Muscle of leg (tissue), 11 donors: ENCODE data around the gene EFEMP2. TPM values are rescaled to one million over a fixed set of nuclear protein-coding genes. Genes with fewer than 3 reads are reported as not detected.
"Not testable (repeated sequence)": the region's sequence is repeated elsewhere in the genome, so short reads cannot be mapped to it uniquely, and the experiment has no call there.

Experiments used
- DNase-seq: peaks from one replicate; pipeline ENCODE4 v3.0.0; 2013
- H3K27ac ChIP-seq: one replicate; pipeline ENCODE4 v1.5.1; 2013; ENCODE audit warnings: mild to moderate bottlenecking, low read length, control low read depth
- H3K27me3 ChIP-seq: one replicate; pipeline ENCODE4 v1.6.1; 2013; ENCODE audit warnings: low read length; ENCODE audit not compliant: control insufficient read depth, insufficient read depth
- H3K36me3 ChIP-seq: one replicate; pipeline ENCODE4 v1.6.1; 2013; ENCODE audit warnings: low read length; ENCODE audit not compliant: control insufficient read depth, insufficient read depth
- H3K4me1 ChIP-seq: one replicate; pipeline ENCODE4 v1.6.1; 2013; ENCODE audit warnings: low read length; ENCODE audit not compliant: control insufficient read depth, insufficient read depth
- H3K4me3 ChIP-seq: one replicate; pipeline ENCODE4 v1.5.1; 2013; ENCODE audit warnings: low read length, control low read depth
- H3K9me3 ChIP-seq: replicated peaks from 2 replicates; pipeline ENCODE4 v1.6.1; 2013; ENCODE audit warnings: low read depth, low read length; ENCODE audit not compliant: control insufficient read depth
- WGBS: methylation state at CpG from one replicate; pipeline ENCODE4 v1.1.5; 2013; ENCODE audit warnings: missing lambda C conversion rate; ENCODE audit not compliant: insufficient coverage; 5-methylcytosine and 5-hydroxymethylcytosine counted together
- polyA plus RNA-seq, 8 donors: library from polyadenylated mRNA; unstranded; fragments of 120-200 nt; gene quantifications; one replicate each; pipeline versions ENCODE4 v1.2.1 to v1.2.3, GENCODE V29; 2013; ENCODE audit warnings: inconsistent platforms in 1 of 8, low replicate concordance in 1 of 8; ENCODE audit not compliant: insufficient read length in 8 of 8, insufficient read depth in 1 of 8
- total RNA-seq: library from RNA; stranded (reverse); fragments of 120-200 nt; gene quantifications from one replicate; pipeline ENCODE4 v1.2.4, GENCODE V29; 2013

EFEMP2 gene
- total and polyA plus RNA-seq, 9 donors = 73.9 to 138 (median 113) TPM

DNA sequence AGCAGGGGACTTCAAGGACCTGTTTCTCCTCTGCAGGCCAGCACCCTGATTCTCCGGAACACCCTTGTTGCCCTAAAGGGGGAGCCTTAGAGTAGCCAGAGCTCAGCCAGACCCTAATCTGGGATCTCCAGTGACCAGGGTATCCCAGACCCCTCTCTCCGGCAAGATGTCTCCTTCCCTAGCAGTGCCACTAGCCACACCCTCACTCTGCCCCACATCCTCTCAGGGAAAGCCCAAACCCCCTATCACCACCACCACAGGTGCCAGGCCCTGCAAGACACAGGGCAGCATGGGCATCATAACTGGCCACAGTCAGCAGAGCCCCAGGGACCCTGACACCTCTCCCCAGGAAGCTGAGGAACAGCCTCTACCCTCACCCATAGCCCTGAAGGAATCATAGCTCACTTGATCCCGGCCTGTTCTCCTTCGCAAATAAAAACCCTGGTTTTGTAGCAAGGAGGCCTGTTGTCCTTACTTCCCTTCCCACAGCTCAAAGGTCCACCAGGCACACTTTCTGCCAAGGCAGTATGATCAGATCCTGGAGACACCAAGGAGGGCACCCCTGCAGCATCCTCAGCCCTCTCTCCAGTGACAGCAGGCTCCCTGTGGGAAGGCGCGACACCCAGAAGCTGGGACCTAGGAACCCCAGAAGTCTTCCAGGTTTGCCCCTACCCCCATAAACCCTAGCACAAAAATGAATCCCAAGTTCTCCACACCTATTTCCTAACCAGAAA is 19.2 kb downstream of the EFEMP2 start:
- Histone ChIP-seq H3K4me1 (peaks cover 10% of the 10 kb centered on the region), H3K36me3 (peaks cover 58% of the 10 kb centered on the region), H3K27ac (no peak overlapping the region), H3K9me3 (peaks cover 4% of the 10 kb centered on the region), H3K27me3 (no peaks in the 10 kb centered on the region), H3K4me3 (no peak overlapping the region)
- DNase-seq = no peak
- WGBS = 90% methylated on average over 5 of the region's 6 CpGs

DNA sequence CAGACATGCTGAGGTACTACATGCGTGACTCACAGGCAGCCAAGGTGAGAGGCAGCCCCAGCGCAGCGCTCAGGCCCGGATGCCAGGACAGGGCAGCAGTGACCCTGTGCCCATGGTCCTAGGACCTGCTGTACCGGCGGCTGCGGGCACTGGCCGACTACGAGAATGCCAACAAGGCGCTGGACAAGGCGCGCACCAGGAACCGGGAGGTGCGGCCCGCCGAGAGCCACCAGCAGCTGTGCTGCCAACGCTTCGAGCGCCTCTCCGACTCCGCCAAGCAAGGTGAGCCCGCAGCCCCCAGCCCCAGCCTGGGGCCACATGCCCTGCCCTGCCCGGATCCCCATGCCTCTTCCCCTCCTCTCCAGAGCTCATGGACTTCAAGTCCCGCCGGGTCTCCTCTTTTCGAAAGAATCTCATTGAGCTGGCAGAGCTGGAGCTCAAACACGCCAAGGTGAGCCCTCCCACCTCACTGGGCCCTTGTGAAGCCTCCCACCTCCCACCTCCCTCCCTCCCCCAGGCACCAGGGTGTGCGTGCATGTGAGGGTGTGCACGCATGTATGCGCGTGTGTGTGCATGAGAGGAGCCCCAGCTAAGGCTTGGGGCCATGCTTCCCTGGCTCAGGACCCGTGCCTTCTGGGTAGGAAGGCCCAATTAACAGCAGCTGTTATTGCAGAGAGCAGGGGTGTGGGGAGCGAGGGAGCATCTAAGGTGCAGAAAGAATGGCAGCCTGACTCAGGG is 19.9 kb downstream of the EFEMP2 start:
- Histone ChIP-seq H3K4me3 (no peak overlapping the region), H3K27me3 (no peaks in the 10 kb centered on the region), H3K9me3 (peaks cover 4% of the 10 kb centered on the region), H3K36me3 (peaks cover 58% of the 10 kb centered on the region), H3K27ac (no peak overlapping the region), H3K4me1 (peaks cover 10% of the 10 kb centered on the region)
- 92% methylated on average over 29 of the region's 33 CpGs for WGBS
- DNase-seq = peak; percentile 11

DNA sequence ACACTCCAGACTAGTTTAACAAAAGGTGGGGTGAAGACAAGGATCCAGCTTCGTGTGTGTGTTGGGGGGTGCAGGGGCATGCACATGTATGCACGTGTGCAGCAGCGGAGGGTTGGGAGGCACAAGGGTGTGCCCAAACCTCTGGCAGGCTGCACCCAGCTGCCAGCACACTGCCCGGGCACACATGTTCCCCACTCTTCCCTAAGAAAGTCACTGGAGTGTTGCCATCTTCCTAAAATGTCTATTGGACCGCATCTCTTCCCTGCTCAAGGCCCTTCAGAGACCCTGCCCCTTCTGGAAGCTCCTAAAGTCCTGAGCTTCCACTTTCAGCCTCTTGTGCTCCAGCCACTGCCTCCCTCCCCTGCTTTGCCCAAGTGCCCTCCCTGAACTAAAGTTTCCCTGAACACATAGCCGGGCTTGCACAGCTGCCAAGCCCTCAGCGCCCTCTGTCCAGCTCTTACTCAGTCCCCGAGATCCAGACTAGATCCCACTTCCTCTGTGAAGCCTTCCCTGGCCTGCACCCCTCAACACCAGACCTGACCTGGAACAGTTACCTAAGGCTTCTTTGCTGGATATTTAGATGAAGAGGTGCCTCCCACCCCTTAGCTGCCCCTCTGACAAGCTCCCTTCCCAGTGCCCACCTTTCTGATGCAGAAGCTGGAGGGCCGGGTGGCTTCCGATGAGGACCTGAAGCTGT is 20.6 kb downstream of the EFEMP2 start:
- DNase-seq = peak; percentile 8
- WGBS = 97% methylated on average over 5 of the region's 10 CpGs
- Histone ChIP-seq H3K4me3 (no peak overlapping the region), H3K27me3 (no peaks in the 10 kb centered on the region), H3K36me3 (peaks cover 58% of the 10 kb centered on the region), H3K9me3 (peaks cover 4% of the 10 kb centered on the region), H3K27ac (no peak overlapping the region), H3K4me1 (peaks cover 10% of the 10 kb centered on the region)

DNA sequence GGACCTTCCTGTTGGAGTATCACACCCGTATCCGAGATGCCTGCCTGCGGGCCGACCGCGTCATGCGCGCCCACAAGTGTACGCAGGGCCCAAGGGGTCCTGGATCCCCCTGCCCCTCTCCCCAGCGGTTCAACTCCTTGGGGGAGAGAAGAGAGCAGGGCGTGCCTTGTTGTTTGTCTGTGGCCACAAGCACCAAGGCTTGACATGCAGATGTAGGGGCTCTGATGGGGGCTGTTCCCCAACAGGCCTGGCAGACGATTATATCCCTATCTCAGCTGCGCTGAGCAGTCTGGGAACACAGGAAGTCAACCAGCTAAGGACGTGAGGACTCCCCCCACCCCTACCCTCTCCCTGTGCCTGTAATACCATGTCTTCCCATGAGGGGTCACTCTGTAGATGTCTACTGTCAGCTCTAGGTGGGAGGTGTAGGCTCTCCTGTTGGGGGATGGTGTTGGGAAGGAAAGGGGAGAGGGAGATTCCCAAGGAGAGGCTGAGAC is 21.5 kb downstream of the EFEMP2 start:
- H3K36me3 ChIP-seq = peaks cover 50% of the 10 kb centered on the region
- DNase-seq = peak; percentile 7
- no peak overlapping the region for H3K4me3 ChIP-seq
- H3K9me3 ChIP-seq = peaks cover 4% of the 10 kb centered on the region
- WGBS = 100% methylated on average over 1 of the region's 14 CpGs
- no peaks in the 10 kb centered on the region for H3K27me3 ChIP-seq
- H3K4me1 ChIP-seq = peaks cover 3% of the 10 kb centered on the region
- no peak overlapping the region for H3K27ac ChIP-seq

DNA sequence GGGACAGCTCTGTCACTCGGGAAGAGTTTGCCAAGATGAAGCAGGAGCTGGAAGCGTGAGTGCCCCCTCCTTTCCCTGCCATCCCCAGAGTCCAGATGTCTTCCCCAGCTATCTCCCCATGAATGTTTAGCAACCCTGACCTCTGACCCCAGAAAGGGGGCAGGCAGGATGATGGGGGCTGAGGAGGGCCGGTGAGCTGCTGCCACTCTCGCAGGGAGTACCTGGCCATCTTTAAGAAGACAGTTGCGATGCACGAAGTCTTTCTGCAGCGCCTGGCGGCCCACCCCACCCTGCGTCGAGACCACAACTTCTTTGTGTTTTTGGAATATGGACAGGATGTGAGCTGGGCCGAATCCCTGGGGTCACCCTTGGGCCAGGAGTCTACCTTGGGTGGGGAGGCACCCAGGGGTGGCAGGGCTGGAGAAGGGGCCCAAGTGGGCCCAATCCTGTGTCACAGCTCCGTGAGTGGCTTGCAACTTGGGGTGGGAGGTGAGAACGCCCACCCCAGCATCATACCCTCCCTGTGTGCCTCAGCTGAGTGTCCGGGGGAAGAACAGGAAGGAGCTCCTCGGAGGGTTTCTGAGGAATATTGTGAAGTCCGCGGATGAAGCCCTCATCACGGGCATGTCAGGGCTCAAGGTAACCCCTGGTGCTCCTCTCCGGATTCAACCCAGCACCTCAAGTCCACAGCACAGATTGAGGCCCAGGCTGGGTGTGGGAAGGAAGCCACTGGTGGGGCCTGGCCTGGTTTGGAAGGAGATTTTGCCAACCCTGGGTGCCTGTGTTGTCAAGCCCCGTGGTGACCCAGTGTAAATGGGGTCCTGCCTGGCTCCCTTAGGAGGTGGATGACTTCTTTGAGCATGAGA is 22.1 kb downstream of the EFEMP2 start:
- peak; percentile 9 for DNase-seq
- 65% methylated on average over 14 of the region's 20 CpGs for WGBS

DNA sequence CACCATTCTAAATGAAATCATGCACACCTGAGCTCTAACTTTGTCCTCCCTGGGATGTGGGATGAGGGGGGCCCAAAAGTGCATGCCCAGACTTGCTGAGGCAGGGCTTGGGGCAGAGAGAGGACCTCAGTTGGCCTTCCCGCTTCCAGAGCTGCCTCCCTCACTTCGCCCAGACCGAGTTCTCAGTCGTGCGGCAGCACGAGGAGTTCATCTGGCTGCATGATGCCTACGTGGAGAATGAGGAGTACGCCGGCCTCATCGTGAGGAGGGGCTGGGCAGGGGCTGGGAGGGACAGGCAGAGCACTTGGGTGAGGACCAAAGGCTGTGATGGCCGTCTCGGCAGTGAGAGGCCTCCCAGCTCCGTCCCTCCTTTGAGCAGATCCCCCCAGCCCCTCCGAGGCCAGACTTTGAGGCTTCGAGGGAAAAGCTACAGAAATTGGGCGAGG is 22.8 kb downstream of the EFEMP2 start:
- H3K36me3 ChIP-seq = peaks cover 37% of the 10 kb centered on the region
- no peak overlapping the region for H3K27ac ChIP-seq
- peaks cover 4% of the 10 kb centered on the region for H3K9me3 ChIP-seq
- WGBS = 47% methylated on average over 13 of the region's 16 CpGs
- H3K27me3 ChIP-seq = no peaks in the 10 kb centered on the region
- no peaks in the 10 kb centered on the region for H3K4me1 ChIP-seq
- H3K4me3 ChIP-seq = no peak overlapping the region
- DNase-seq = peak; percentile 6

More for the DNA sequence above, 22.1 kb downstream of the EFEMP2 start:
- no peak overlapping the region for H3K27ac ChIP-seq
- peaks cover 4% of the 10 kb centered on the region for H3K9me3 ChIP-seq
- H3K27me3 ChIP-seq = no peaks in the 10 kb centered on the region
- H3K4me3 ChIP-seq = no peak overlapping the region
- peaks cover 43% of the 10 kb centered on the region for H3K36me3 ChIP-seq
- no peaks in the 10 kb centered on the region for H3K4me1 ChIP-seq

DNA sequence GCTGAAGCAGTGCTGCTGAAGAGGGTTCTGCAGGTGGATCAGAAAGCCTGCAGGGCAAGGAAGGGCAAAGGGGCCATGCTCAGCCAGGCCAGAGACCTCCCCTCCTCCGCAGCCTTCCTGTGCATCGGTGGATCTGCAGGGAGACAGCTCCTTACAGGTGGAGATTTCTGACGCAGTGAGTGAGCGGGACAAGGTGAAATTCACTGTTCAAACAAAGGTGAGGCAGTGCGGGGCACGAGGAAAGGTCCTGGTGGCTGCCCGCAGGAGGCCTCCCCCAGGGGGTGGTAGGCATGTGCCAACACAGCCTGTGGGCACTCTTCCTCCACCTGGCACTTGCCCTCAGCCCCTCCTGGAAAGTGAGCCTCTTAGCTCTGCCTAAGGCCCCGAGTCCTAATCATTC is 23.2 kb downstream of the EFEMP2 start:
- WGBS = 77% methylated on average over 7 of the region's 8 CpGs
- H3K36me3 ChIP-seq = peaks cover 32% of the 10 kb centered on the region
- no peak overlapping the region for H3K27ac ChIP-seq
- peaks cover 4% of the 10 kb centered on the region for H3K9me3 ChIP-seq
- DNase-seq = no peak
- no peaks in the 10 kb centered on the region for H3K4me1 ChIP-seq
- H3K4me3 ChIP-seq = no peak overlapping the region
- H3K27me3 ChIP-seq = no peaks in the 10 kb centered on the region

DNA sequence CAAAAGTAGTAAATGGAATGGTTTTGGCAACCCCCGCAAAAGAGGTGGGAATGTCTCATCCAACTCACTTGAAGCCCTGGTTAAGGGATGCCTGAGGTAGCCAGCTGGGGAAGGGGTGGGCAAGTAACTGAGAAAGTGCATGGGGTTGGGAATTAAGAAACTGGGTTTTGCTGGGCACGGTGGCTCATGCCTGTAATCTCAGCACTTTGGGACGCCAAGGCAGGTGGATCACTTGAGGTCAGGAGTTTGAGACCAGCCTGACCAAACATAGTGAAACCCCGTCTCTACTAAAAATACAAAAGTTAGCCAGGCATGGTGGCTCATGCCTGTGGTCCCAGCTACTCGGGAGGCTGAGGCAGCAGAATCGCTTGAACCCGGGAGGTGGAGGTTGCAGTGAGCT is 23.9 kb downstream of the EFEMP2 start:
- 32% methylated on average over 3 of the region's 7 CpGs for WGBS
- H3K4me3 ChIP-seq, DNase-seq, H3K27me3 ChIP-seq, H3K9me3 ChIP-seq, H3K27ac ChIP-seq, H3K4me1 ChIP-seq: not testable (repeated sequence)
- H3K36me3 ChIP-seq = peaks cover 26% of the 10 kb centered on the region

DNA sequence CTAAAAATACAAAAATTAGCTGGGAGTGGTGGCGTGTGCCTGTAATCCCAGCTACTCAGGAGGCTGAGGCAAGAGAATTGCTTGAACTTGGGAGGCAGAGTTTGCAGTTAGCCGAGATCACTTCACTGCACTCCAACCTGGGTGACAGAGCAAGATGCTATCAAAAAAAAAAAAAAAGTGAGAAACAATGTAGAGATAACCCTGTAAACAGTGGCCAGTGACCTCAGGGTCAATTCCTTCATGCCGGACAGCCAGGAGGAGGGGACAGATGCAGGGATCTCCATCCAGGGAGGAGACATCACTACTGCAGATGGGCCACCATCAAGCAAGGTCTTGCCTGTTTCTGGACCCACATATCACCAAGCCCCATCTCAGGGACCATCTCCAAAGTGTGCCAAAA is 24.9 kb downstream of the EFEMP2 start:
- Histone ChIP-seq H3K9me3 (peaks cover 4% of the 10 kb centered on the region), H3K27ac (no peak overlapping the region), H3K4me1 (no peaks in the 10 kb centered on the region), H3K4me3 (no peak overlapping the region), H3K36me3 (peaks cover 16% of the 10 kb centered on the region), H3K27me3 (no peaks in the 10 kb centered on the region)
- DNase-seq = no peak
- 66% methylated on average over 2 of the region's 3 CpGs for WGBS
